Head of caudate nucleus (tissue), 42 donors: ENCODE measurements around the gene ZNF722.
A peak's percentile ranks its signal among the peaks of the same experiment; 100 is the strongest.
"Not testable (repeated sequence)": the region's sequence is repeated elsewhere in the genome, so short reads cannot be mapped to it uniquely, and the experiment has no call there.

Experiments used
- DNase-seq, 42 donors: peaks; one replicate each; pipeline versions ENCODE4 v3.0.0 to v3.0.0-alpha.2; 2020 to 2021; ENCODE audit warnings: mixed read lengths in 7 of 42
- intact Hi-C: fragments of 100-400 bp; cut with DNase I; formaldehyde crosslinking; loops from one replicate; pipeline ENCODE4 v1.15.0; 2022

ZNF722 gene

GRCh38 chr7:63998549-63998948 is at the start of gene ZNF722:
Gene ZNF722, plus strand, starts transcription at chr7:63998849. Its CDS starts 113 bp downstream, at chr7:63998962.
- intact Hi-C loops, result no loop called here

DNA sequence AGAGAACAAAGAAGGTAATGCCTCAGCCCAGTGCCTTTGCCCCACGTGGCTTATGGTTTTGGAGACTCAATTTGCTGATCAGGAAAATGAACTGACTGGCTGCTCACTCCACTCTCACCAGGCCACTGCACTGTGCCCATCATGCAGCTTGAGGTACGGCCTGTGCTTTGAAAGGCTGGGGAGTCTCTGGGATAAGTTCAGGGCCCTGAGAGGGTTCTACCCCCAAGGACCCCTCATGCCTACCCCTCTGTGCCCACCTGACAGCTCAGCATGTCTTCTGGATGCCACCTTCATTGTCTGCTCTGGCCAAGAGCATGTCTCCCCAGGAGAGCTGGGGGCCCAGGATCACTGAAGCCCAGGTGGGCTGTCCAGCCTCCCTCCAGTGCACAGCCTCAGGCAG is 45.5 kb upstream of the ZNF722 start:
- no peak for DNase-seq
- intact Hi-C loops, result no loop called here

More at GRCh38 chr7:63998549-63998948, at the start of gene ZNF722:
- no peak for DNase-seq

DNA sequence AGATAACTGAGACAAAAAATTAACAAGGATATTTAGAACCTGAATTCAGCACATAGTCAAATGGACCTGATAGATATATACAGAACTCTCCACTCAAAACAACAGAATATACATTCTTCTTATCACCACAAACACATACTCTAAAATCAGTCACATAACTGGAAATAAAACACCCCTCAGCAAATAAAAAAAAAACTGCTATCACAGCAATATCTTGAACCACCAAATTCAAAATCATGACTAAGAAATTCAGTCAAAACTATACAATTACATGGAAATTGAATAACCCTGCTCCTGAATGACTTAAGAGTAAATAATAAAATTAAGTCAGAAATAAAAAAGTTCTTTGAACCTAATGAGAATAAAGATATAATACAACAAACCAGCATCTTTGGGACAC is 30.0 kb upstream of the ZNF722 start:
- intact Hi-C loops, result no loop called here
- no peak for DNase-seq

DNA sequence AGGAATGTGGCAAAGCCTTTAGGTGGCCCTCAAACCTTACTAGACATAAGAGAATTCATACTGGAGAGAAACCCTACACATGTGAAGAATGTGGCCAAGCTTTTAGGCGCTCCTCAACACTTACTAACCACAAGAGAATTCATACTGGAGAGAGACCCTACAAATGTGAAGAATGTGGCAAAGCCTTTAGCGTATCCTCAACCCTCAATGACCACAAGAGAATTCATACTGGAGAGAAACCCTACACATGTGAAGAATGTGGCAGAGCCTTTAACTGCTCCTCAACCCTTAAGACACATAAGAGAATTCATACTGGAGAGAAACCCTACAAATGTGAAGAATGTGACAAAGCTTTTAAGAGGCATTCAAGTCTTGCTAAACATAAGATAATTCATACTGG is 16.8 kb downstream of the ZNF722 start:
- DNase-seq, intact Hi-C loops: not testable (repeated sequence)

GRCh38 chr7:64035388-64035787 is 36.7 kb downstream of the ZNF722 start:
- intact Hi-C loops, result no loop called here
- DNase-seq, result no peak

GRCh38 chr7:64037095-64037494 is 38.4 kb downstream of the ZNF722 start:
- DNase-seq, result peak in 6 of 42 donors; percentile 11 to 25 (median 20)
- intact Hi-C loops, result no loop called here

- DNase-seq, result peak; percentile 69 to 96 (median 86)
- intact Hi-C loops, result no loop called here
Measured at GRCh38 chr7:64045301-64046040, 46.8 kb downstream of the ZNF722 start, which contains the start of gene ZNF727. Gene ZNF727, plus strand, starts transcription at chr7:64045434. Its CDS starts 188 bp downstream, at chr7:64045622.

GRCh38 chr7:64046041-64046389 is 47.4 kb downstream of the ZNF722 start:
- DNase-seq, result peak in 12 of 42 donors; percentile 6 to 45 (median 22)
- intact Hi-C loops, result no loop called here
